ENCODE measurements around the gene C18orf63. TPM values are rescaled to one million over a fixed set of nuclear protein-coding genes. Genes with fewer than 3 reads are reported as not detected.

The C18orf63 gene
- not detected in 2 replicates for total RNA-seq

- TF ChIP-seq, protein P1, sequence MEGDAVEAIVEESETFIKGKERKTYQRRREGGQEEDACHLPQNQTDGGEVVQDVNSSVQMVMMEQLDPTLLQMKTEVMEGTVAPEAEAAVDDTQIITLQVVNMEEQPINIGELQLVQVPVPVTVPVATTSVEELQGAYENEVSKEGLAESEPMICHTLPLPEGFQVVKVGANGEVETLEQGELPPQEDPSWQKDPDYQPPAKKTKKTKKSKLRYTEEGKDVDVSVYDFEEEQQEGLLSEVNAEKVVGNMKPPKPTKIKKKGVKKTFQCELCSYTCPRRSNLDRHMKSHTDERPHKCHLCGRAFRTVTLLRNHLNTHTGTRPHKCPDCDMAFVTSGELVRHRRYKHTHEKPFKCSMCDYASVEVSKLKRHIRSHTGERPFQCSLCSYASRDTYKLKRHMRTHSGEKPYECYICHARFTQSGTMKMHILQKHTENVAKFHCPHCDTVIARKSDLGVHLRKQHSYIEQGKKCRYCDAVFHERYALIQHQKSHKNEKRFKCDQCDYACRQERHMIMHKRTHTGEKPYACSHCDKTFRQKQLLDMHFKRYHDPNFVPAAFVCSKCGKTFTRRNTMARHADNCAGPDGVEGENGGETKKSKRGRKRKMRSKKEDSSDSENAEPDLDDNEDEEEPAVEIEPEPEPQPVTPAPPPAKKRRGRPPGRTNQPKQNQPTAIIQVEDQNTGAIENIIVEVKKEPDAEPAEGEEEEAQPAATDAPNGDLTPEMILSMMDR (conservative IDR thresholded peaks at IDR 0.05; ENCODE audit: low read depth, low read length) = no peak
- DNase-seq (ENCODE audit: low read depth) = no peak
- H3K4me3 ChIP-seq (ENCODE audit: low read depth, low read length) = no peak within 1 kb of the TSS
Measured at GRCh38 chr18:74315464-74316256, at the start of gene C18orf63. Gene C18orf63, plus strand, starts transcription at chr18:74315839. Its CDS starts 2,027 bp downstream, at chr18:74317866.

GRCh38 chr18:74266161-74266560, 49.5 kb upstream of the C18orf63 start:
- peak overlapping the region; percentile 3 for H3K4me3 ChIP-seq (ENCODE audit: low read depth, low read length)
- peak; percentile 73 for DNase-seq (ENCODE audit: low read depth)

GRCh38 chr18:74268175-74268574, 47.5 kb upstream of the C18orf63 start:
- DNase-seq (ENCODE audit: low read depth) = no peak
- TF ChIP-seq, protein P1 (conservative IDR thresholded peaks at IDR 0.05; ENCODE audit: low read depth, low read length) = no peak
- no peak overlapping the region for H3K4me3 ChIP-seq (ENCODE audit: low read depth, low read length)

More at GRCh38 chr18:74266161-74266560, 49.5 kb upstream of the C18orf63 start:
- TF ChIP-seq, protein P1 (conservative IDR thresholded peaks at IDR 0.05; ENCODE audit: low read depth, low read length) = no peak

DNA sequence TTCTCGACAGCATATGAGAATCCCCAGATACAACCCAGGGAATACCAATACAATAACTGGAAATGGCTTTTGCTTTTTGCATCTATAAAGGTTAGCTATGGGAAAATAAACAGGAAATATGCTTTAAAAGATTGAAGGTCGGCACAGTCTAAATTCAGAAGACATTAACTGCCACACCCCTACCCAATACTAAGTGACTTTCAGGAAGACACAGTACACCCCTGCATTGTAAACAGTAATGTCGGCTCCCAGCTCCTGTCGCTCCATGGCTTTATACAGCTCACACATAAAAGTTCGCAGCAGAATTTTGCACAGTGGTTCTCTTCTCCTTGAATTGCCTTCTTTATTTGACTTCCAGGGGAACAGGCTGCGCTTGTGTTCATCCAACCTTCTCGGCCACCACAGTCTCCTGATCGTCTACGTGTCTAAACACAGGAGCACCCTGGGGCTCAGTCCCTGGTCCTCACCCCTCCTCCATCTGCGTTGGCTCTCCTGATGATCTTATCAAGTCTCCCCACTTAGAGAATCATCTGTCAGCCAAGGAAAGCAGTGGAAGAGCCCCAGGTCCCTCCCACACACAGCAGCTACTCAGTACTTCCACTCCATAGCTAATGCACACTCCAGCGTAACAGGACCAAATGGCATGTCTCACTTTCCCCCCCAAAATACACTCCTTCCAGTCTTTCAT, 46.6 kb upstream of the C18orf63 start:
- no peak overlapping the region for H3K4me3 ChIP-seq (ENCODE audit: low read depth, low read length)
- DNase-seq (ENCODE audit: low read depth) = no peak
- TF ChIP-seq, protein P1 (conservative IDR thresholded peaks at IDR 0.05; ENCODE audit: low read depth, low read length) = no peak

- DNase-seq (ENCODE audit: low read depth) = no peak
- no peak overlapping the region for H3K4me3 ChIP-seq (ENCODE audit: low read depth, low read length)
- TF ChIP-seq, protein P1 (conservative IDR thresholded peaks at IDR 0.05; ENCODE audit: low read depth, low read length) = no peak
Measured at GRCh38 chr18:74271635-74272034, 44.0 kb upstream of the C18orf63 start.

DNA sequence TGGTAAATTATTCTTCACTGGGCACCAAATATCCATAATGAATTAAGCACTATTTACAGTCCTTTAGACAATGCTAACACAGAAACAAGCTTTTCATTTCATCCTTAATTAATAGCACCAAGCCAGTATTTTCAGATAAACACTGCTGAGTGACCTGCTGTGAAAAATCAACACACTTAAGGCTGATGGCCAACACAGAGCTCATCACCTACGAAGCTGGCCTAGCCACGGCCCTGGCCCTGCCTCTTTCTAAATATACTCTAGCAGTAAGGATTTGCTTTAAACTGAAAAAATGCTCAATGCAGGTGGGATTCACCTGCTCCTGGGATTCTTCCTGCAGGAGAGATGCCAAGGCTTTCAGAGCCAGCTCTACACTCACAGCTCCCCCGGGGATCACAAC, 42.2 kb upstream of the C18orf63 start:
- no peak overlapping the region for H3K4me3 ChIP-seq (ENCODE audit: low read depth, low read length)
- DNase-seq (ENCODE audit: low read depth) = no peak
- TF ChIP-seq, protein P1 (conservative IDR thresholded peaks at IDR 0.05; ENCODE audit: low read depth, low read length) = no peak

Data from epithelial cell of proximal tubule (primary cell).